Hematopoietic multipotent progenitor cell treated with erythropoietin and hydrocortisone succinate and interleukin-3 and kit ligand, for 15 days (in vitro differentiated cells): ENCODE data around the gene CBS.
"Not testable (repeated sequence)": the region's sequence is repeated elsewhere in the genome, so short reads cannot be mapped to it uniquely, and the experiment has no call there.

ENCODE experiments used
- DNase-seq: peaks from one replicate; pipeline ENCODE4 v3.0.0-alpha.2; 2015; ENCODE audit warnings: low spot score

The CBS gene

GRCh38 chr21:43025636-43026180 is 49.9 kb downstream of the CBS start:
- DNase-seq: no peak

GRCh38 chr21:43024439-43025136 is 51.0 kb downstream of the CBS start:
- DNase-seq: no peak

- no peak for DNase-seq
These were observed 52.5 kb downstream of the CBS start for GRCh38 chr21:43023175-43023574.

- no peak for DNase-seq
These were observed 53.7 kb downstream of the CBS start for GRCh38 chr21:43021756-43022600.

GRCh38 chr21:43021191-43021590 is 54.4 kb downstream of the CBS start:
- DNase-seq: no peak

GRCh38 chr21:43020771-43021170 is 54.9 kb downstream of the CBS start:
- no peak for DNase-seq

GRCh38 chr21:43020177-43020576 is 55.5 kb downstream of the CBS start:
- no peak for DNase-seq

GRCh38 chr21:43018519-43018918 is 57.1 kb downstream of the CBS start:
- DNase-seq: no peak

GRCh38 chr21:43016728-43017127 is 58.9 kb downstream of the CBS start:
- no peak for DNase-seq

GRCh38 chr21:43015906-43016540 is 59.6 kb downstream of the CBS start:
- DNase-seq: no peak

- DNase-seq: no peak
These were observed 63.0 kb downstream of the CBS start for GRCh38 chr21:43012596-43012995.

GRCh38 chr21:43006874-43007208 is 68.8 kb downstream of the CBS start:
- DNase-seq: no peak

- not testable (repeated sequence) for DNase-seq
These were observed 69.4 kb downstream of the CBS start for GRCh38 chr21:43006051-43006873.

GRCh38 chr21:43005635-43006034 is 70.0 kb downstream of the CBS start:
- DNase-seq: no peak

GRCh38 chr21:43004926-43005325 is 70.7 kb downstream of the CBS start:
- DNase-seq: no peak
